Astrocyte of the hippocampus (primary cell): ENCODE results near the gene NUDT3.
"Not testable (repeated sequence)": the region's sequence is repeated elsewhere in the genome, so short reads cannot be mapped to it uniquely, and the experiment has no call there.

Experiments used
- DNase-seq: peaks from one replicate; pipeline ENCODE4 v3.0.0; 2011; ENCODE audit warnings: low read depth, low spot score

NUDT3 gene

DNA sequence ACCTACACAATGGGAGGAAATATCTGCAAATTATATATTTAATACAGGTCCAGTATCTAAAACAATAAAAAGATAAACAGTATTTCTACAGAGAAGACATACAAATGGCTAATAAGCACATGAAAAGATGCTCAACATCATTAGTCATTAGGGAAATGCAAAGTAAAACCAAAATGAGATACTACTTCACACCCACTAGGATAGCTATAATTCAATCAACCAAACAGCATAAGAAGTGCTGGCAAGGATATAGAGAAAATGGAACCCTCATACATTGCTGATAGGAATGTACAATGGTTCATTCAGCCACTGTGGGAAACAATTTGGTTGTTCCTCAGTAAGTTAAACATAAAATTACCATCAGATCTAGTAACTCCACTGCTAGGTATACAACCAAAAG lies 48.7 kb downstream of the NUDT3 start:
- no peak for DNase-seq

DNA sequence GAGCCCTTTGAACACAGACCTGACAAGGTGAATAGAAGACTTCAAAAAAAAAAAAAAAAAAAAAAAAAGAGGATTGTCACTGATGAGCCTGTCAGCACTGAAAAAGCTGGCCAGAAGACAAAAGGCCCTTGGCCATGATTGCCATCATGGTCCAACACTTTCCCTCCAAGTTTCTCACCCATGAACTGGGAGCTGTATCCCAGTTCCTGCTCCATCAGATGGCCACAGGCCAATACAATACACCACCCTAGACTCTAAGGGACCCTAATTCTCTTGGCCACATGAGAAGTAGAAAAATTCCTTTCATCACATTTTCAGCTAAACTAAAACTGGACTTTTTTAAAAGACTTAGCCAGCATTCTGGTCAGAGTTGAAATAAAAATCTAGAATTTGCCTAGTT lies 50.2 kb downstream of the NUDT3 start:
- DNase-seq, result no peak

DNA sequence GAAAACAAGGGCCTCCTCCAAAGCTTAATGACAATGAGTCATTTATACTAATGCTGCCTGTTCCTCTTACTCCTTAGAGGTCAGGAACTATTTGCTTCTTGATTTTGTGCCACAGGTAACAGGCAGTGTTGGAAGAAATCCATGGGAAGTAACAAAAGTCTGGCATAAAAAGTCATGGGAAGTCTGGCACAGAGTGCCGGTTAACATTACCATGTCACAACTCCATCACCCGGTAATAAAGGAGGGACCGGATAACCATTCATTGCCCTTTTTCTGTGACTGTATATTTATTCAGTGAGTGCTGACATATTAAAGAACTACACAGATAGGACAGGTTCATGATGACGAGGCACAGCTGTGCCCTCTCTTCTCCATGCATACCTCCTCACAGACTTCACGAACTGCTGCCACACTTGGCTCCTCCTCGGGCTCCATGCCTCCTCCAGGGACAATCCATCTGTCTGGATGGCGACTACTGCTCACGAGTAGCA lies 50.9 kb downstream of the NUDT3 start:
- peak; percentile 59 for DNase-seq

- no peak for DNase-seq
These were observed 51.5 kb downstream of the NUDT3 start for GRCh38 chr6:34340906-34341480.

DNA sequence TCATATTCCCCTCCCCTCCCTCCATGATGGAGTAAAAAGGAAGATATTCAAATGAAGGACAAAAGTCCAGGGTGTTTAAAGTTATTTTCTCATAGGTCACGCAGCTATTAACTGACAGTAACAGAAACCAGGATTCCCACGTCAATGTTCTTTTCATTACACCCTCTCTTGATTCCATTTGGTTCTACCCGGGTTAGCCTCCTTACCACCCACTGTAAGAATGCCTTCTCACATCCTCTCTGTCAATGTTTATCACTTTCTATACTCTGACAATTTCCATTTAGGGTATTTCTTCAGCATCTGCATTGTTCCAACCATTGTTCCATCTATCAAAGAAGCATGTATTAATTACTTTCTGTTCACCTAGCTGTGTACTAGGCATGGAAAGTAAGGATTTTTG lies 52.1 kb downstream of the NUDT3 start:
- no peak for DNase-seq

- DNase-seq, result no peak
These were observed 52.5 kb downstream of the NUDT3 start for GRCh38 chr6:34339971-34340370.

GRCh38 chr6:34339432-34339831 lies 53.0 kb downstream of the NUDT3 start:
- no peak for DNase-seq

GRCh38 chr6:34338811-34339210 lies 53.7 kb downstream of the NUDT3 start:
- no peak for DNase-seq

GRCh38 chr6:34338377-34338776 lies 54.1 kb downstream of the NUDT3 start:
- no peak for DNase-seq

- no peak for DNase-seq
These were observed 57.6 kb downstream of the NUDT3 start for GRCh38 chr6:34334796-34335416.

DNA sequence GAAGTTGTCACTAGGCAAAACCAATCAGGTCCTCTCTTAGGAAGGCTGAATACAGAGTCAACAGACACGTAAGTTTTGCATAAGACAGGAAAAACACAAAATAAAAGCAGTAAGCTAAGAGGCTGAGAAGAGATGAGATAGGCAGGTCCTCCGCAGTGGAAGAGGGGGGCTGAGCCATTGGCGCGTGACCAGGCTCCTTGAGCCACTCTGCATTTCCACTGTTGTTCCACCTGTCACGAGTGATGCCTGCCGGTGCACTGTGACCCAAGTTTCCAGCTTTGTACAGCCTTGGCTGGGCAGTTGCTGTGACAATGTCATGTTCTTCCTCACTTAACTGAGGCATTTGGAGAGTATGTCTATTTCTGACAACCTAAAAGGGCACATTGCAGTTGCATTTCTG lies 58.6 kb downstream of the NUDT3 start:
- no peak for DNase-seq

GRCh38 chr6:34332251-34333198 lies 59.9 kb downstream of the NUDT3 start:
- DNase-seq, result no peak

DNA sequence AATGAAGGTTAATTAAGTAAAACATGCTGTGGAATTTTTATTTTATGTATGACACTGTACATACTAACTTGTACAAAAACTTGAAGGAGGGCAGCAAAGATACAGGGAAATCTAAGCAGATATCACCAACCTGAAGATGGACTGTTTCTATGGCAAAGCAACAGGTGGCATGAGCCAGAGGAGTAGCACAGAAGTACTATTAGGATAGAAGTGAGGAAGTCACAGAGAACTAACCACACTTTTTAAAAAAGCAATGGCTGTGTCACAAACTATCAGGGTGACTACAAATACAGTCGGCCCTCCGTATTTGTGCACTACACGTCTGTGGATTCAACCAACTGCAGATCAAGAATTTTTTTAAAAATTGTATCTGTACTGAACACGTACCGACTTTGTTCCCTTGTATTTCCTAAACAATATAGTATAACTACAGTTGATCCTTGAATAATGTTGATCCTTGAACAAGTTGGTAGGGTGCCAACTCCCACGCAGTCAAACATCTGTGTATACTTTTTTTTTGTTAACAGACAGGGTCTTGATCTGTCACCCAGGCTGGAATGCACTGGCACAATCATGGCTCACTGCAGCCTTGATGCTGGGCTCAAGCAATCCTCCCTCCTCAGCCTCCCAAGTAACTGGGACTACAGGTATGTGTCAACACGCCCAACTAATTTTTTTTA lies 61.0 kb downstream of the NUDT3 start:
- DNase-seq, result no peak

- not testable (repeated sequence) for DNase-seq
These were observed 62.7 kb downstream of the NUDT3 start for GRCh38 chr6:34329814-34330213.

DNA sequence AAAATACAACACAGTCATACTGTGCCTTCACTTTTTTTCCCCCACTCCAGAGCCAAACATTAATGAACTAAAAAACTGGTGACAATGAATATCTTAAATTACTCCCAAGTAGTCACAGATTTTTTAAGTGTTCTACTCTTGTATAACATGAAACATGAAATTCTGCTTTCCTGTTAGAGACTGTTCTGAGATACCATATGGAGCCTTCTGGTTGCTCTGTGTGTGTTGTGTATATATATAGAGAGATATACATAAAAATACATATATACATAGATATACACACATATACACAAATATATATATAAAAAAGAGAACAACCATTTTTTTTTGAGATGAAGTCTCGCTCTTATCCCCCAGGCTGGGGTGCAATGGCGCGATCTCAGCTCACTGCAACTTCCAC lies 63.5 kb downstream of the NUDT3 start:
- DNase-seq, result no peak

DNA sequence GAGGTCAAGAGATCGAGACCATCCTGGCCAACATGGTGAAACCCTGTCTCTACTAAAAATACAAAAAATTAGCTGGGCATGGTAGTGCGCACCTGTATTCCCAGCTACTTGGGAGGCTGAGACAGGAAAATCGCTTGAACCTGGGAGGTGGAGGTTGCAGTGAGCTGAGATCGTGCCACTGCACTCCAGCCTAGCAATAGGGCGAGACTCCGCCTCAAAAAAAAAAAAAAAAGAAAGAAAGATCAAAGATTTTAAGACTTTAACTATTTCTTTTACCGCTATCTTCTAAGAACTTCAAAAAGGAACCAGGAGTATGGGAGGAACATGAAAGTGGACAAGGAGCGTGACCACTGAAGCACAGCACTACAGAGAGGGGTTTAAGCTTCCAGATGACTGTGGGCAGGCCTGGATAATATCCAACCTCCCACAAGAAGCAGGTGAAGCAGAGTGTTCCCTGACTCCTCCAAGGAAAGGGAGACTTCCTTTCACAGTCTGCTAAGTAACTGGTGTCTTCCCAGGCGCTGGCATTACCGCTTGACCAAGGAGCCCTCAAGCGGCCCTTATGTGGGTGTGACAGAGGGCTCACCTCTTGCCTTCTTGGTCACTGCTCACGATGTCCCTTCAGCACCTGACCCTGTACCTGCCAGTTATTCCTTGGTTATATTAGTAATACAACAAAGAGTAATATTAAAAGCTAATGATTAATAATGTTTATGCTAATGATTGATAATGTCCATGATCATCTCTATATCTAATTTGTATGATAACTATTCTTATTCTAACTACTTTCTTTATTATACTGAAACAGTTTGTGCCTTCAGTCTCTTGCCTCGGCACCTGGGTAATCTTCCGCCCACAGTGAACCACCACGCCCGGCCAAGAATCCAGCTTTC lies 64.9 kb downstream of the NUDT3 start:
- not testable (repeated sequence) for DNase-seq

DNA sequence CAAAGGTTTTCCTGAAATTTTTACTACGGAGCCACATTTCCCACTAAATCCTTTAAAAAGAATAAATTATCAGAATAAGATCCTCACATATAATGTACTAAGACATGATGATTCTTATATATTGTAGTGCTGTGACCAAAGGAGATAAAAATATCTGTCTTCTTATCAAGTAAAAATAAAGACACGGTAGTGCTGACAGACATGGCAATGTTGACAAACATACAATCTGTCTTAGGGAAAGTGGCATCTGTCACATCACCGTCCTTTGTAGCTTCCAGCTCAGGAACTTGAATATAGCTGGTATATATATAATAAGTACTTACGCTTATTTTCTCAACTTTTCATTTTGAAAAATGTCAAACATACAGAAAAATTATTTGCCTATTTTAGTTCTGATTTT lies 66.8 kb downstream of the NUDT3 start:
- DNase-seq, result no peak

DNA sequence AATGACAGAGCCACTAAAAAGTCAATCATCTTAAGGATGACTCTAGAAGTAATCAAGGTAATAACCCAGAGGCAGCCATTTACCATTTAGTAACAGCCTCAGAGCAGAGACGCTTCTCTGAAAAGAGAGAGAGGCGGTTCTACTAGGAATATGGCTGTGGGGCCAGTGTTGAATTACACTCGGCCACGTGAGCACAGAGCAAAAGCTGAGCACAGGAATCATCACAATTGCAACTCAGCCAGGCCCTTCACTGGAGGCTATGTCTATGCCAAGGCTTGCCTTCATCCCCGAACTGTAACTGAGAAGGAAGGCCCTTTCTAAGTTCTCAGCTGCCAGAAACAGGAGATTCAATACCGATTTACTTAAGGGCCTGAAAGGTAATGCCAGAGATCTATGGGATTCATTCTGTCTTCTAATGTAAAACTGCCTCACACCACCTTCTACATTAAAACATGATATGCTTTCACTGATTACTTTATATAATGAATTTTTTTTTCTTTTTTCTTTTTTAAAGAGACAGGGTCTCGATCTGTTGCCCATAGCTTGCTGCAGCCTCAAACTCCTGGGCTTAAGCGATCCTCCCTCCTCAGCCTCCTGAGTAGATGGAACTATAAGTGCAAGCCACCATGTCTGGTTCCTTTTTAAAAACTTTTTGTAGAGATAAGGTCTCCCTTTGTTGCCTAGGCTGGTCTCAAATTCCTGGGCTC lies 67.6 kb downstream of the NUDT3 start:
- DNase-seq, result peak; percentile 54

DNA sequence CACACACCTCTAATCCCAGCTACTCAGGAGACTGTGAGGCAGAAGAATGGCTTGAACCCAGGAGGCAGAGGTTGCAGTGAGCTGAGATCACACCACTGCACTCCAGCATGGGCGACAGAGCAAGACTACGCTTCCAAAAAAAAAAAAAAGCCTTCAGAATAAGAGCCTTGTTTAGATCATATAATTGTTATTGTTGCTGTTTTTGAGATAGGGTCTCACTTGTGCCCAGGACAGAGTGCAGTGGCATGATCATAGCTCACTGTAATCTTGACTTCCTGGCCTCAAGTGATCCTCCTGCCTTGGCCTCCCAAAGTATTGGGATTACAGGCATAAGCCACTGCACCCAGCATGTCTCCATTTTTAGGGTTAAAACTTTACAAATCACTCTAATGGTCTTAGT lies 68.2 kb downstream of the NUDT3 start:
- not testable (repeated sequence) for DNase-seq

- no peak for DNase-seq
These were observed 69.2 kb downstream of the NUDT3 start for GRCh38 chr6:34323300-34323699.
